ENCODE measurements around the gene C1QL1.

The C1QL1 gene

GRCh38 chr17:44928950-44929720, 39.0 kb downstream of the C1QL1 start:
- DNase-seq (ENCODE audit: low spot score), result no peak

- DNase-seq (ENCODE audit: low spot score), result no peak
Observed at GRCh38 chr17:44928136-44928535, 40.0 kb downstream of the C1QL1 start.

- DNase-seq (ENCODE audit: low spot score), result no peak
Observed at GRCh38 chr17:44927696-44928095, 40.4 kb downstream of the C1QL1 start.

GRCh38 chr17:44926821-44927525, 41.1 kb downstream of the C1QL1 start:
- DNase-seq (ENCODE audit: low spot score), result no peak

GRCh38 chr17:44925731-44926697, 42.1 kb downstream of the C1QL1 start:
- no peak for DNase-seq (ENCODE audit: low spot score)

GRCh38 chr17:44924107-44924544, 44.0 kb downstream of the C1QL1 start:
- no peak for DNase-seq (ENCODE audit: low spot score)

GRCh38 chr17:44922746-44923470, 45.2 kb downstream of the C1QL1 start:
- no peak for DNase-seq (ENCODE audit: low spot score)

- no peak for DNase-seq (ENCODE audit: low spot score)
Observed at GRCh38 chr17:44922136-44922535, 46.0 kb downstream of the C1QL1 start.

- DNase-seq (ENCODE audit: low spot score), result no peak
Observed at GRCh38 chr17:44921122-44921882, 46.8 kb downstream of the C1QL1 start.

- no peak for DNase-seq (ENCODE audit: low spot score)
Observed at GRCh38 chr17:44920565-44920940, 47.5 kb downstream of the C1QL1 start.

- DNase-seq (ENCODE audit: low spot score), result peak; percentile 60
Observed at GRCh38 chr17:44919885-44920564, 48.1 kb downstream of the C1QL1 start.

GRCh38 chr17:44919411-44919810, 48.7 kb downstream of the C1QL1 start:
- no peak for DNase-seq (ENCODE audit: low spot score)

GRCh38 chr17:44918006-44918405, 50.1 kb downstream of the C1QL1 start:
- no peak for DNase-seq (ENCODE audit: low spot score)

- no peak for DNase-seq (ENCODE audit: low spot score)
Observed at GRCh38 chr17:44917456-44917855, 50.6 kb downstream of the C1QL1 start.

- DNase-seq (ENCODE audit: low spot score), result no peak
Observed at GRCh38 chr17:44916781-44917241, 51.3 kb downstream of the C1QL1 start.

GRCh38 chr17:44915862-44916780, 52.0 kb downstream of the C1QL1 start:
- DNase-seq (ENCODE audit: low spot score), result no peak

- no peak for DNase-seq (ENCODE audit: low spot score)
Observed at GRCh38 chr17:44915321-44915726, 52.8 kb downstream of the C1QL1 start, which contains the start of gene GFAP. Gene GFAP, minus strand, starts transcription at chr17:44915500. Its CDS starts 14 bp downstream, at chr17:44915486.

GRCh38 chr17:44914698-44915271, 53.3 kb downstream of the C1QL1 start:
- DNase-seq (ENCODE audit: low spot score), result no peak

- DNase-seq (ENCODE audit: low spot score), result no peak
Observed at GRCh38 chr17:44914148-44914547, 54.0 kb downstream of the C1QL1 start.
